ENCODE results near the gene FBXO5.
"Not testable (repeated sequence)": the region's sequence is repeated elsewhere in the genome, so short reads cannot be mapped to it uniquely, and the experiment has no call there.

The FBXO5 gene

DNA sequence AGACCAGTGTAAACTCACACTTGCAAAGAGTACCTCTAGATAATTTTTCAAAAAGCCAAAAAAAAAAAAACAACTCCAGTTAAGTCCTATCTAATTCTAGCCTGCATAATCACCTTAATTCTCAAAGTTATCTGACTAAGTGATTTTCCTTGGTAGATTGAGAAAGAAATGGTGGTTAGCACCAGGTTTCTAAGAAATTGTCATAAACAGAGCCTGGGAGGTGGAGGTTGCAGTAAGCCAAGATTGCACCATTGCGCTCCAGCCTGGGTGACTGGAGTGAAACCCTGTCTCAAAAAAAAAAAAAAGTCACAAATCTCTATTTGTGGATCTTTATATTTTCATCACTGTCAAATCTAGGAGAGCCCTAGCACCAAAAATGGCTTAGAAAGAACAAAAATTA is 8.9 kb downstream of the FBXO5 start:
- H3K9me3 ChIP-seq (ENCODE audit: low read length): no peaks in the 10 kb centered on the region
- no peaks in the 10 kb centered on the region for H3K27me3 ChIP-seq (ENCODE audit: control insufficient read depth in 1 of 2, insufficient read depth in 2 of 2, low read length in 2 of 2)
- H3K4me3 ChIP-seq (ENCODE audit: low read depth in 1 of 2, low read length in 2 of 2): no peak overlapping the region
- no peaks in the 10 kb centered on the region for H3K4me1 ChIP-seq (ENCODE audit: insufficient read depth, low read length)
- H3K36me3 ChIP-seq (ENCODE audit: insufficient read depth, low read length): peaks cover 7% of the 10 kb centered on the region
- H3K27ac ChIP-seq (ENCODE audit: low read depth, low read length): no peak overlapping the region
- H3K9ac ChIP-seq (ENCODE audit: low read length): no peak overlapping the region

DNA sequence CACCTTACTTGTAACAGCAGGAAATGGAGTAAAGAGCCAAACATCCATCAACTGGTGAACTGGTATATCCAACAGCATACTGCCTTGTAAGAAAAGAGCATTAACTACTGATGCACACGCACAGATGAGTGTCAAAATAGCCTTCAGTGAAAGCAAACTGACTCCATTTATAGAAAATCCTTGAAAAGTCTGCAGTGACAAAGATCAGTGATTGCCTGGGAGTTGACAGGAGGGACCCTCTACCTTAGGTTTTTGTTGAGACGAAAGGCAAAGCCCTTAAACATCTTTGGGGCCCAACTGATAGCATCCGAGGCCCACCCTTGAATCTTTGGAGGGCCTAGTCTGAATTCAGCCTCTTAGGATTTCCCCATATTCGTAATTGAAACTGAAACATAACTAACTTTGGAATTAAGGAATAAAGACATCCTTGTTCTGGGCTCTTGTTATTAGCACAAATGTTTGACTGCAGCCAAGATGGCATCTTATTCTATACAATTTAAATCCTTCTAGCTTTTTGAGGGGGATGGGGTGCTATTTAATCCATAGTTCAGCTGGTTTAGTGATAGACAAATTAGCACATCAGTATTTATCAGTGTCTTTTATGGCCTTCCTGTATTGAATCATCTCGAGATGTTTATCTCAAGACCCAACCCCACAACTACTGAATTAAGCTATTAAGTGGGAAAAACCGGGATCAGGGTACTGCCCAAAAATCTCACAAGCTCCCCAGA is 13.0 kb downstream of the FBXO5 start:
- Histone ChIP-seq H3K4me1 (ENCODE audit: insufficient read depth, low read length) (no peaks in the 10 kb centered on the region), H3K36me3 (ENCODE audit: insufficient read depth, low read length) (peaks cover 7% of the 10 kb centered on the region), H3K9me3 (ENCODE audit: low read length) (no peaks in the 10 kb centered on the region), H3K4me3 (ENCODE audit: low read depth in 1 of 2, low read length in 2 of 2) (no peak overlapping the region), H3K9ac (ENCODE audit: low read length) (no peak overlapping the region), H3K27ac (ENCODE audit: low read depth, low read length) (no peak overlapping the region), H3K27me3 (ENCODE audit: control insufficient read depth in 1 of 2, insufficient read depth in 2 of 2, low read length in 2 of 2) (no peaks in the 10 kb centered on the region)

DNA sequence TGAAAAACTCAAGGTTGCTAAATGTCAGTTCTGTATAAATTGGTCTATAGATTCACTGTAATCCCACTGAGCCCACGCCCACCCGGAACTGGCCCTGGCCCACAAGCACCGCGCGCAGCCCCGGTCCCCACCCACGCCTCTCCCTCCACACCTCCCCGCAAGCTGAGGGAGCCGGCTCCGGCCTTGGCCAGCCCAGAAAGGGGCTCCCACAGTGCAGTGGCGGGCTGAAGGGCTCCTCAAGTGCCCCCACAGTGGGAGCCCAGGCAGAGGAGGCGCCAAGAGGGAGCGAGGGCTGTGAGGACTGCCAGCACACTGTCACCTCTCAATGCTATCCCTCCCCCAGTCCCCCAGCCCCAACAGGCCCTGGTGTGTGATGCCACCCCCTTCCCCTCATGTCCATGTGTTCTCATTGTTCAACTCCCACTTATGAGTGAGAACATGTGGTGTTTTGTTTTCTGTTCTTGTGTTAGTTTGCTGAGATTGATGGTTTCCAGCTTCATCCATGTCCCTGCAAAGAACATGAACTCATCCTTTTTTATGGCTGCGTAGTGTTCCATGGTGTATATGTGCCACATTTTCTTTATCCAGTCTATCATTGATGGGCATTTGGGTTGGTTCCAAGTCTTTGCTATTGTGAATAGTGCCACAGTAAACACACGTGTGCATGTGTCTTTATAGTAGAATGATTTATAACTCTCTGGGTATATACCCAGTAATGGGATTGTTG is 16.5 kb downstream of the FBXO5 start:
- H3K9me3 ChIP-seq (ENCODE audit: low read length): not testable (repeated sequence)

GRCh38 chr6:152959333-152959732 is 23.5 kb downstream of the FBXO5 start:
- H3K27ac ChIP-seq (ENCODE audit: low read depth, low read length): no peak overlapping the region
- no peak overlapping the region for H3K9ac ChIP-seq (ENCODE audit: low read length)
- H3K9me3 ChIP-seq (ENCODE audit: low read length): no peaks in the 10 kb centered on the region
- H3K27me3 ChIP-seq (ENCODE audit: control insufficient read depth in 1 of 2, insufficient read depth in 2 of 2, low read length in 2 of 2): no peaks in the 10 kb centered on the region
- no peak overlapping the region for H3K4me3 ChIP-seq (ENCODE audit: low read depth in 1 of 2, low read length in 2 of 2)
- H3K4me1 ChIP-seq (ENCODE audit: insufficient read depth, low read length): no peaks in the 10 kb centered on the region
- H3K36me3 ChIP-seq (ENCODE audit: insufficient read depth, low read length): no peaks in the 10 kb centered on the region

More for the DNA sequence above, 16.5 kb downstream of the FBXO5 start:
- not testable (repeated sequence) for H3K27ac ChIP-seq (ENCODE audit: low read depth, low read length); H3K36me3 ChIP-seq (ENCODE audit: insufficient read depth, low read length); H3K4me1 ChIP-seq (ENCODE audit: insufficient read depth, low read length); H3K27me3 ChIP-seq (ENCODE audit: control insufficient read depth in 1 of 2, insufficient read depth in 2 of 2, low read length in 2 of 2); H3K9ac ChIP-seq (ENCODE audit: low read length); H3K4me3 ChIP-seq (ENCODE audit: low read depth in 1 of 2, low read length in 2 of 2)

GRCh38 chr6:152957796-152958195 is 25.0 kb downstream of the FBXO5 start:
- Histone ChIP-seq H3K36me3 (ENCODE audit: insufficient read depth, low read length) (no peaks in the 10 kb centered on the region), H3K4me1 (ENCODE audit: insufficient read depth, low read length) (no peaks in the 10 kb centered on the region), H3K9ac (ENCODE audit: low read length) (no peak overlapping the region), H3K27ac (ENCODE audit: low read depth, low read length) (no peak overlapping the region), H3K27me3 (ENCODE audit: control insufficient read depth in 1 of 2, insufficient read depth in 2 of 2, low read length in 2 of 2) (no peaks in the 10 kb centered on the region), H3K9me3 (ENCODE audit: low read length) (no peaks in the 10 kb centered on the region), H3K4me3 (ENCODE audit: low read depth in 1 of 2, low read length in 2 of 2) (no peak overlapping the region)

DNA sequence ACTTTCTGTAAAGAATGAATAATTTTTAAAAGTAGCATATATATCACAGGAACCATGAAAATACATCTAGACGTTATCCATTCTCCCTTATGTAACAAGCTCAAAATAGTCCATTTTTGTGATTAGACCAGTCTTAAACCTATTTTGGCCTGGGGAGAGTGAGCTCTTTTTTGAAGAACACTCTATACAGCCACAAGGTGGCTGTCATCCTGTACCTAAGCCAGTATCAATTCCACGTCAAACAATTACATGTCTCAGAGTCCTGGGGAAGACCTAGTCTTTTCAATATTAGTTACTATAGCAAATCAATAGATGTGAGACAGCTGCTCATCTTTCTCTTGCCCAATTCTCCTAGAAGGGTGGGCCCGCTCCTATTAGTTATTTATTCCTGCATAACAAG is 28.4 kb downstream of the FBXO5 start:
- H3K36me3 ChIP-seq (ENCODE audit: insufficient read depth, low read length): no peaks in the 10 kb centered on the region
- H3K27me3 ChIP-seq (ENCODE audit: control insufficient read depth in 1 of 2, insufficient read depth in 2 of 2, low read length in 2 of 2): no peaks in the 10 kb centered on the region
- H3K9me3 ChIP-seq (ENCODE audit: low read length): no peaks in the 10 kb centered on the region
- H3K4me3 ChIP-seq (ENCODE audit: low read depth in 1 of 2, low read length in 2 of 2): no peak overlapping the region
- H3K4me1 ChIP-seq (ENCODE audit: insufficient read depth, low read length): no peaks in the 10 kb centered on the region
- no peak overlapping the region for H3K9ac ChIP-seq (ENCODE audit: low read length)
- H3K27ac ChIP-seq (ENCODE audit: low read depth, low read length): no peak overlapping the region

GRCh38 chr6:152952866-152953509 is 29.9 kb downstream of the FBXO5 start:
- Histone ChIP-seq H3K4me3 (ENCODE audit: low read depth in 1 of 2, low read length in 2 of 2) (no peak overlapping the region), H3K27ac (ENCODE audit: low read depth, low read length) (no peak overlapping the region), H3K9me3 (ENCODE audit: low read length) (no peaks in the 10 kb centered on the region), H3K9ac (ENCODE audit: low read length) (no peak overlapping the region), H3K27me3 (ENCODE audit: control insufficient read depth in 1 of 2, insufficient read depth in 2 of 2, low read length in 2 of 2) (no peaks in the 10 kb centered on the region), H3K4me1 (ENCODE audit: insufficient read depth, low read length) (no peaks in the 10 kb centered on the region), H3K36me3 (ENCODE audit: insufficient read depth, low read length) (no peaks in the 10 kb centered on the region)

- no peak overlapping the region for H3K4me3 ChIP-seq (ENCODE audit: low read depth in 1 of 2, low read length in 2 of 2)
- no peaks in the 10 kb centered on the region for H3K4me1 ChIP-seq (ENCODE audit: insufficient read depth, low read length)
- H3K36me3 ChIP-seq (ENCODE audit: insufficient read depth, low read length): no peaks in the 10 kb centered on the region
- H3K27me3 ChIP-seq (ENCODE audit: control insufficient read depth in 1 of 2, insufficient read depth in 2 of 2, low read length in 2 of 2): no peaks in the 10 kb centered on the region
- no peaks in the 10 kb centered on the region for H3K9me3 ChIP-seq (ENCODE audit: low read length)
- no peak overlapping the region for H3K27ac ChIP-seq (ENCODE audit: low read depth, low read length)
- H3K9ac ChIP-seq (ENCODE audit: low read length): no peak overlapping the region
Measured at GRCh38 chr6:152952045-152952444, 30.8 kb downstream of the FBXO5 start.

DNA sequence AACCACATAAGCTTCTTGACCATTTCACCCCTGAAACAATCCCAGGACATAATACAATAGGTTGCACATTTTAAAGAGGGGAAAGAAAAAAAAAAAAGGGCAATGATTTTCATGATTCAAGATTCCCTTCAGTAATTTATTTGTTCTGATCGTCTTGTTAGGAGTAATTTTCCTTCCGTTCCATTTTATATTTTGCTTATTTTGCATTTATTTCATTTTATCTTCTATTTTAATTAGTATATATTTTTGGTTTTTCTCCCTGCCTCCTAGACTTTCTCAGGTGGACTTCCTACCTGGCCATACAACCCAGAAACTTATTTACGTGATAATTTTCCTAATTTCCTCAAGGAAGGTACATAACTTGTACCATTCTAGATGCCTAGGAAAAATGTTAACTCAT is 32.6 kb downstream of the FBXO5 start:
- Histone ChIP-seq H3K4me3 (ENCODE audit: low read depth in 1 of 2, low read length in 2 of 2) (no peak overlapping the region), H3K9me3 (ENCODE audit: low read length) (no peaks in the 10 kb centered on the region), H3K9ac (ENCODE audit: low read length) (no peak overlapping the region), H3K36me3 (ENCODE audit: insufficient read depth, low read length) (no peaks in the 10 kb centered on the region), H3K27ac (ENCODE audit: low read depth, low read length) (no peak overlapping the region), H3K4me1 (ENCODE audit: insufficient read depth, low read length) (no peaks in the 10 kb centered on the region), H3K27me3 (ENCODE audit: control insufficient read depth in 1 of 2, insufficient read depth in 2 of 2, low read length in 2 of 2) (no peaks in the 10 kb centered on the region)

GRCh38 chr6:152948150-152948768 is 34.6 kb downstream of the FBXO5 start:
- no peak overlapping the region for H3K4me3 ChIP-seq (ENCODE audit: low read depth in 1 of 2, low read length in 2 of 2)
- no peak overlapping the region for H3K9ac ChIP-seq (ENCODE audit: low read length)
- no peaks in the 10 kb centered on the region for H3K36me3 ChIP-seq (ENCODE audit: insufficient read depth, low read length)

DNA sequence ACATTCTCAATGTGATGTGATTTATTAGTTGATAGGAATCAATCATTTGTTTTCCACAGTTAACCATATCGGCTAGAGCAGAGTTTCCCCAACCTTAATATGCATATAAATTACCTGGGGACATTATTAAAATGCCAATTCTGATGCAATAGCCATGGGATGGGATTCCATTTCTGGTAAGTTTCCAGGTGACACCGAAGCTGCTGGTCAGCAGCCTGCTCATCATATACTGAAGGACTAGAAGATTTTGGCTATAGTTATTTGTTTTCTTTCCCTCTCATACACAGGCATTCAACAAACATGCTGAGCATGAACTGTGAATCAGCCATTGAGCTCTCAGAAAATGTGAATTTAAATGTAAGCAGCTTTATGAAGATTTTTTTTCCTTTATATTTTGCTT is 35.8 kb downstream of the FBXO5 start:
- Histone ChIP-seq H3K4me1 (ENCODE audit: insufficient read depth, low read length) (no peaks in the 10 kb centered on the region), H3K4me3 (ENCODE audit: low read depth in 1 of 2, low read length in 2 of 2) (no peak overlapping the region), H3K27me3 (ENCODE audit: control insufficient read depth in 1 of 2, insufficient read depth in 2 of 2, low read length in 2 of 2) (no peaks in the 10 kb centered on the region), H3K9ac (ENCODE audit: low read length) (no peak overlapping the region), H3K27ac (ENCODE audit: low read depth, low read length) (no peak overlapping the region), H3K9me3 (ENCODE audit: low read length) (no peaks in the 10 kb centered on the region), H3K36me3 (ENCODE audit: insufficient read depth, low read length) (no peaks in the 10 kb centered on the region)

More at GRCh38 chr6:152948150-152948768, 34.6 kb downstream of the FBXO5 start:
- H3K4me1 ChIP-seq (ENCODE audit: insufficient read depth, low read length): no peaks in the 10 kb centered on the region
- no peaks in the 10 kb centered on the region for H3K9me3 ChIP-seq (ENCODE audit: low read length)
- no peak overlapping the region for H3K27ac ChIP-seq (ENCODE audit: low read depth, low read length)
- no peaks in the 10 kb centered on the region for H3K27me3 ChIP-seq (ENCODE audit: control insufficient read depth in 1 of 2, insufficient read depth in 2 of 2, low read length in 2 of 2)
